GM15510 (cell line): ENCODE data around the gene HGFAC.

Experiments used
- POLR2A ChIP-seq: IDR thresholded peaks from 3 replicates; pipeline ENCODE4 v1.6.1; 2011; ENCODE audit warnings: borderline replicate concordance; ENCODE audit not compliant: insufficient read length; ENCODE audit errors: extremely low read depth

The HGFAC gene

GRCh38 chr4:3485886-3486540 is 44.2 kb downstream of the HGFAC start:
- no peak for TF ChIP-seq POLR2A

GRCh38 chr4:3486541-3487540 is 45.1 kb downstream of the HGFAC start:
- no peak for TF ChIP-seq POLR2A

GRCh38 chr4:3487861-3488260 is 46.1 kb downstream of the HGFAC start:
- no peak for TF ChIP-seq POLR2A

DNA sequence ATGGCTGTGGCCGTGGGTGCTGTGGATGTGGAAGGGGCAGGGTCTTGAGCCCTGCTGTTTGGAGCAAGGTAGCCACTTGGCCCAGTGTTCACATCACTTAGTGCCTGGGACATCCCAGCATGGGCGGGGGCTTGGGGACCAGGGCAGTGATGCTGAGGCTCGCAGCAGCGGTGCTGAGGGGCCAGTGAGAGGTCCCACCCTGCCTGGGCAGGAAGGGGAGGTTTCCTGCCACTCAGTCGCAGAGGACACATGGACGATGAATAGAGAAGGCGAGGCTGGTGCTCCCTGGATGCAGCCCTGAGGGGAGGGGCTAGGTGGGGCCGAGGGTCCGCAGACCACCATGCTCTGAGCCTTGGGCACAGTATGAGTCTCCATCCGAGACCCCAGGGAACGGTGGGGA is 47.1 kb downstream of the HGFAC start:
- no peak for TF ChIP-seq POLR2A

- TF ChIP-seq POLR2A, result no peak
Observed at GRCh38 chr4:3489451-3489962, 47.7 kb downstream of the HGFAC start.

DNA sequence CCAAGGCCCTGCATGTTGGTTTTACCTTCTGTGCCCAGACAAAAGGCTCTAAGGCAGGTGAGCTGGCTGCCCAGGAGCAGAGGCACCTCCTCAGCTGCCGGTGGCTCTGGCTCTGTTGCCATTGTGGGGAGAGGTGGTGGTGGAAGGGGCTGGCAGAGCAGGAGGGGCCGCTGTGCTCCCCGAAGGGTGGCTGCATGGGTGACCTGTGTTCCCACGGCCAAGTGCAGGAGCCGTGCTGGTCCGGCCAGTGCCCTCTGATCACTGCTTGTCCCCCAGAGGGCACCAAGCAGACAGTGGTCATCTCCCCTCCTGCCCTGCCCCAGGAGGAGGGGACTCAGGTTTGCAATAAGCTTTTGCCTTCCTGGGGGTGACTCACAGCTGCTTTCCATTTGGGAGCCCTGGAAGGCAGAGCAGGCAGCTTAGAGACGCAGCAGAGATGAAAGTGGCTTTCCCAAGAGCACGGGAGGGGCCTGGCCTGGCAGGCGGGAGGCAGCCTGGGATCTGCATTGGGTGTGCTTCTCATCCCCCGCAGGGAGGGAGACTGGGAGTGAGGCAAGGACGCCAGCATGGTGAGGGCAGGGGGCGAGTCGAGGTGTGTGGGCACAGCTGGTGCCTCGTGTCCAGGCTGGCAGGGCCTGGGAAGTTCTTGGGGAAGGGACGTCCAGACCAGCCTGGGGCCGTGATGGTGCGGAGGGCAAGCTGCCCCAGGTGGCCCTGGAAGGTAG is 50.1 kb downstream of the HGFAC start:
- no peak for TF ChIP-seq POLR2A

DNA sequence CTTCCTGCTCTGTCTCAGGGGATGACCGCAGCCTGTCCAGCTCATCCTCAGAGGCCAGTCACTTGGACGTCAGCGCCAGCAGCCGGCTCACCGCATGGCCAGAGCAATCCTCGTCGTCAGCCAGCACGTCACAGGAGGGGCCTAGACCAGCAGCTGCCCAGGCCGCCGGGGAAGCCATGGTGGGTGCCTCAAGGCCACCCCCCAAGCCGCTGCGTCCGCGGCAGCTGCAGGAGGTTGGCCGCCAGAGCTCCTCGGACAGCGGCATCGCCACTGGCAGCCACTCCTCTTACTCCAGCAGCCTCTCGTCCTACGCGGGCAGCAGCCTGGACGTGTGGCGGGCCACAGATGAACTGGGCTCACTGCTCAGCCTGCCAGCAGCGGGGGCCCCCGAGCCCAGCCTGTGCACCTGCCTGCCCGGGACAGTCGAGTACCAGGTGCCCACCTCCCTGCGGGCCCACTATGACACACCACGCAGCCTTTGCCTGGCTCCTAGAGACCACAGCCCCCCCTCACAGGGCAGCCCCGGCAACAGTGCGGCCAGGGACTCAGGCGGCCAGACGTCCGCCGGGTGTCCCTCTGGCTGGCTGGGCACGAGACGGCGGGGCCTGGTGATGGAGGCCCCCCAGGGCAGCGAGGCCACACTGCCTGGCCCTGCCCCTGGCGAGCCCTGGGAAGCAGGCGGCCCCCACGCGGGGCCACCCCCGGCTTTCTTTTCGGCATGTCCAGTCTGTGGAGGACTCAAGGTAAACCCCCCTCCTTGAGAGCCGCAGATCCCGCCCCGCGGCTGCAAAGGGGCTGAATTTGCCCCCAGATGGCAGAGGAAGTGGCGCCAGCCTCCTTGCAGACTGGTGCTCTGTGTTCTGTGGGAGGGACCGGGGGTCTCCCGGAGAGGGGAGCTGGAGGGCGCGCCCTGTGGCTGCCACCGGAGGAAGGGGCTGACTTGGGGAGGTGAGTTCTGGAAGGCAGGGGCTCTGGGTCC is 51.3 kb downstream of the HGFAC start:
- TF ChIP-seq POLR2A, result no peak

GRCh38 chr4:3493720-3494461 is 52.1 kb downstream of the HGFAC start:
- TF ChIP-seq POLR2A, result no peak

GRCh38 chr4:3494462-3494871 is 52.7 kb downstream of the HGFAC start:
- TF ChIP-seq POLR2A, result no peak

GRCh38 chr4:3495204-3495975 is 53.6 kb downstream of the HGFAC start:
- TF ChIP-seq POLR2A, result no peak

GRCh38 chr4:3496021-3496420 is 54.3 kb downstream of the HGFAC start:
- no peak for TF ChIP-seq POLR2A

GRCh38 chr4:3497095-3497494 is 55.3 kb downstream of the HGFAC start:
- no peak for TF ChIP-seq POLR2A
